Vagina (tissue), 2 donors: ENCODE results near the gene CDV3.
"Not testable (repeated sequence)": the region's sequence is repeated elsewhere in the genome, so short reads cannot be mapped to it uniquely, and the experiment has no call there.

ENCODE experiments used
- CTCF ChIP-seq, 3 experiments: fragments of 450-650 bp in 2 of 3; fragments of 200-600 bp in 1 of 3; sonication (generic) in 1 of 3; IDR thresholded peaks; one replicate each; pipeline ENCODE4 v1.5.1; 2017 to 2019; ENCODE audit warnings: antibody characterized with exemption in 3 of 3, mild to moderate bottlenecking in 2 of 3, moderate library complexity in 2 of 3
- POLR2A ChIP-seq, 2 donors: fragments of 450-650 bp; IDR thresholded peaks; one replicate each; pipeline ENCODE4 v1.6.1; 2017; ENCODE audit warnings: antibody characterized with exemption in 2 of 2, mild to moderate bottlenecking in 2 of 2, moderate library complexity in 2 of 2
- POLR2AphosphoS5 ChIP-seq, 2 donors: sonication (generic); formaldehyde crosslinking; IDR thresholded peaks; one replicate each; pipeline ENCODE4 v1.9.0; 2017; ENCODE audit warnings: antibody characterized with exemption in 2 of 2, mild to moderate bottlenecking in 2 of 2, low read depth in 1 of 2; ENCODE audit not compliant: insufficient read depth in 1 of 2

GRCh38 chr3:133551589-133551988, 21.9 kb upstream of the CDV3 start:
- not testable (repeated sequence) for TF ChIP-seq CTCF (IDR thresholded peaks at IDR 0.05); POLR2A (IDR thresholded peaks at IDR 0.05); POLR2AphosphoS5 (IDR thresholded peaks at IDR 0.05; ENCODE audit: insufficient read depth in 1 of 2, low read depth in 1 of 2)
